GM21381 (cell line): ENCODE data around the gene MRPL27.
"Not testable (repeated sequence)": the region's sequence is repeated elsewhere in the genome, so short reads cannot be mapped to it uniquely, and the experiment has no call there.

Experiments
- ATAC-seq: cut with Tn5 transposase; IDR thresholded peaks from one replicate; pipeline ENCODE4 v1.9.1; 2021; ENCODE audit warnings: mild to moderate bottlenecking, moderate library complexity; ENCODE audit not compliant: unreplicated experiment

MRPL27 gene

DNA sequence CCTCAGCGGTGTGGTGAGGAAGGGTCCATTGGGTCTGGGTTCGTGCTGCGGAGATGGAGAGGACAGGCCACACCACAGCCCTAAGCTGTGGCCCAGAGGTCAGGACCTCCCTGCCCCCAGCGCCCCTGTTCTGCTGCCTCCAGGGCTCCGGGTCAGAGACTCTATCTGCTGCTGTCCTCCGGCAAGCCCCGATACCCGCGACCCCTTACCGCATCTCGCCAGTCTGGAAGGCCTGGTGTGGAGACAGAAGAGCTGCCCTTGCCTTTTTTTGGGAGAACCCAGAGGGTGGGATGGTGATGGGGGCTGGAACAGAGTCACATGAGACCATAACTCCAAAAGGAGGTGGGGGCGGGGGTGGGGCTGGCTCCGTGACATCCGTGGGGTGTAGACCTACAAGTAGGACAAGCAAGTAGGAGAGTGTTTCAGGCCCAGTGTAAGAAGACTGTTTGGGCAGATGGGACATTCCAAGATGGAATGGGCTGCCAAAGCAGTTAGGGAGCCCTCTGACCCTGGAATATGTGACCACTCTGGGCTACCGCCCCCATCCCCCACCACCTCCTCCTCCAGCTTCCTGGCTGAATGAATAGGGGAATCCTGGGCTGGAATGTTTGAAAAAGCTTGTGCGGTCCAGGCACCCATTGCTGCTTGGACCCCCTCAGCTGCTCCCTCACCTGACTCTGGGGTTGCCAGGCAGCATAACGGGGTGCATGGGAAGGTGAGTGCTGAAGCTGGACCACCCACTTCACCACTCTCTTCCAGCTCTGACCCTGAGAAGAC lies 25.7 kb downstream of the MRPL27 start:
- ATAC-seq = no peak

DNA sequence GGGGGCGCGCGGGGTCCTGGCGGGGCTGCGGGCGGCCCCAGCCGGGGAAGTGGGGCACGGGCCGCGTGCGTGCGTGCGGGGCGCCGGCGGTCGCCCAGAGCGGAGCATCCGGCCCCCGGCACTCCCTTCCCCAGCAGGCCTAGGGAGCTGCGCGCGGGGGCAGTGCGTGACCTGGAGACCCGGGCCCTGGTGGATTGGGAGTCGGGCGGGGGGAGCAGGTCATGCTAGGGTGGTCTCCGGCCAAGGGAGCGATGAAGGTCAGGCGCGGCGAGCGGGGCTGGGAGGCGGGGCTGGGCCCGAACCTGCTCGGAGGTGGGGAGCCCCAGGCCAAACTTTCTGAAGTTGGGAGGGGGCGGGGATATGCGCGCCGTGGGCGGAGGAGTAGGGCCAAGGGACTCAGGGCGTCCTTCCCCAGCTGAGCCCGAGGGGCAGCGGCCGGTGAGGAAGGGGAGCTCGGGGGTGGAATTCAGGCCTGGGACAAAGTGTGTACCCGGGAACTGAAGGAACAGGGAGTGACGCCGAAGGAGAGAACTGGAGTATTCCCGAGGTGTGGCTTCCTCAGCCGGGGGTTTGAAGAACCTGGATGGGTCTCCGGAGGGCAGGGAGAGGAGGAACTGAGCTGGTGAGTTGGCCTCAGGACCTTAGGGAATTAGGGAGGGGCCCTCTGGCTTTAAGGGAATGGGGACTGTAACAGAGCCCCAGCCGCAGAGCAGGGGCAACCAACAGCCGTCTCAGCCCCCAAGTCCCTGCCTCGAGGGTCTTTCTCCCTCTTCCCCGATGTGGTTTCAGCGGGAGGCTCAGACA lies 26.5 kb downstream of the MRPL27 start:
- peak; percentile 47 for ATAC-seq

DNA sequence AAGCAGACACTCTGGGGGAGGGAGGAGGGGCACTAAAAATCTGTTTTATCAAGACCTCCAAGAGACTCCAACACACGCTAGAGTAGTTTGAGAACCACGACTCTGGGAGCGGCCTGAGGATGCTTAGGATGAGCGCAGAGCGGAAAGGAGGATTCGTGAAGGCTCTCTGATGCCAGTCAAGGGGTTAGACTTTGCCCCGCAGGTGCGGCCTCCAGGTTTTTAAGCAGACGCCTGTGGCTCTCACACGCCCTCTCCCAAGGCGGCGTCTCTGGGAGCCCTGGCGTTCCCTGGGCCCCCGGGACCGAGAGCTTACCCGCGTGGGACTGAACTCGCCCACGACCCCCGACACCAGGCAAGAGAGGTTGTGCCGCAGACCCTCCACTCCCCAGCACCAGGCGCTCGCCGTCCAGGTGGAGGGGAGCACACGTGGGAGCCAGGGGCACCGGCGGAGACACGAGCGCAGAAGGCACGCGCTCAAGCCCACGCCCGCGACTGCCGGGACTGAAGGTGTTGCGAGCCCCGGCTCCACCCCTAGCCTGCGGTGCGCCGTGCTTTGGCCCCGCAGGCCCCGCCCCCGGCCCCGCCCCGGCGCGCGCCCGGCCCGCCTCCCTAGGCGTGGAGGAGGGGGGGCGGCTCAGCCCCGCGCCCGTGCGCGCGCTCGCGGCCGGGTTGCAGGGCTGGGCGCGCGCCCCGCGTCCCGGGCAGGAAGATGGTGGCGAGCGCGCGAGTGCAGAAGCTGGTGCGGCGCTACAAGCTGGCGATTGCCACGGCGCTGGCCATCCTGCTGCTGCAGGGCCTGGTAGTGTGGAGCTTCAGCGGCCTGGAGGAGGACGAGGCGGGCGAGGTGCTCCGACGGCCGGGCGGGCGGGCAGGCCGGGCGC lies 27.3 kb downstream of the MRPL27 start, which contains the start of gene XYLT2:
Gene XYLT2, plus strand, starts transcription at position 695 of the 881 bp plus-strand sequence. Its CDS starts 15 bp downstream, at position 710.
- ATAC-seq = peak; percentile 81

DNA sequence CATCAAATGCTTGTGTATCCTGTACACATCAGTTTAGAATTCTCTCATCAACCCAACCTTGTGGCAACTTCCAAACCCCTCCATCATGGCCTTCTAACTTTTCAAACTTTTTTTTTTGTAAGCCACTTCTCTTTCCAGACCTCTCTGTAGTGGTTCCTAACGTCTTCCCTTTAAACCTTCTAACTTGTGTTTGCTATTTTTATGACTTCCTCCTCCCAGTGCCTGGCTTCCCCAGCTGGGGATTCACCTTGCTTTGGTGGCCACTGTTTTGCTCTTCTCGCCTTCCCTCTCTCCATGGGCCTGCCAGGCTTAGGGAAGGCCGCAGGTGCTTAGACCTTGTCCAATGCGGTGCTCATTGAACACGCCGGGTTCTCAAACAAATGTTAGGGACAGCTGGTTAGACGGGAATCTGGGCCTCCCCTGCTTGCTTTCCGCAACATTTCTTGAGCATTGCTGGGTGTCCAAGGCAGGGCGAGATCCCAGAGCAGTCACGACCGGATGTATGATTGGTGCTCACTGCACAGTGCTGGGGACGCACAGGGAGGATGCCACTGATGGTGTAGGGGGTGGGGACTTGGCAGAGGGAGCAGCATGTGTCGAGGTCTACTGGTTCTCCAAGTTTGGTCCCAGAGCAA lies 28.1 kb downstream of the MRPL27 start:
- no peak for ATAC-seq

DNA sequence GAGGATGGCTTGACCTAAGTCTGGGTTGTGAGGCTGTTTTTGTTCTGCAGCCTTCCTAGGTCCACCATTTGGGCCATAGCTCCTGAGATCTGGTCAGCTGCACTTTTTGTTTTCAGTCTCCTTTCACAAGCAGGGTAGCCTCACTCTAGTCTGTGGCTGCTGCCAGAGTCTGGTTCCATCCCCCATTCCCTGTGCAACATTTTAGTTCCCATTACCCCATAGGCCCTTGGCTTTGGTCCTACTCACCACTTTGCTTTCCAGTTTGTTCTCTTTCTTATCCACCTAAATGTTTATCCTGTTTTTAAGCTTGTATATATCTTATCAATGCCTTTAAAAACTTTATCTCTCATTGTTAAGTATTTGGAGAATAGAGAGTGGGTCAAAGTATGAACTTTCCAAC lies 33.6 kb downstream of the MRPL27 start:
- no peak for ATAC-seq

DNA sequence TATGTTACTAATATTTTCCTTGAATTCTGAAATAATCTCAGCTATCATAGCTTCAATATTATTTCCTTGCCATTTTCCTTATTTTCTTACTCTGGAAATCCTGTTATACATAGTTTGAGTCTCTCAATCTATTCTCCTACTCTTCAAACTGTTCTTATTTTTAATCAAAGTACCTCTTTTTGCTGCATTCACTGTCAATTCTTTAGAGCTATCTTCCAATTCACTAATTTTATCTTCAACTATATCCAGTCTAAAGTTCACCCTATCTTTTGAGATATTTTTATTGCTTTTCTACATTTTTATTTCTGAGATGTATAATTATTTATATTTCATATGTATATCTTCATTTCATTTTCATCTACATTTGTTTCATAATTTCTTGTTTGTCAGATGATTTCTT lies 34.3 kb downstream of the MRPL27 start:
- no peak for ATAC-seq

DNA sequence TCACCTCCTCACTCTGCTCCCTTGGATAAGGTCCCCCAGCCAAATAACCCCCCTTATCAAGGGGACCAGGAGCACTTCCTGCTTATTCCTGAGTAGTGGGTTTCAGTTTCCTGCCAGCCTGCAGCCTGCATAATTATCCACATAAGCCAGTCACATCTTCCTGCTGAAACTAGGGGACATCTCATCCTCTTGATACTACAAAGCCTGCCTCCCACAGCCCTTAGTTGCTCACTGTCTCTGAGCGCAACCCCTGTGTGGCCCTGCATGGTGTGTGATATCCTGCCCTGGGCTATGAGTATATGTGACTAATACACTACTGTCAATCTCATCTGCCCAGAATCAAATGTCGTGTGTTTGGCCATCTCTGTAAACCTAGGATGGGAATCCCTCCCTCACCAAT lies 35.0 kb downstream of the MRPL27 start:
- ATAC-seq = no peak

DNA sequence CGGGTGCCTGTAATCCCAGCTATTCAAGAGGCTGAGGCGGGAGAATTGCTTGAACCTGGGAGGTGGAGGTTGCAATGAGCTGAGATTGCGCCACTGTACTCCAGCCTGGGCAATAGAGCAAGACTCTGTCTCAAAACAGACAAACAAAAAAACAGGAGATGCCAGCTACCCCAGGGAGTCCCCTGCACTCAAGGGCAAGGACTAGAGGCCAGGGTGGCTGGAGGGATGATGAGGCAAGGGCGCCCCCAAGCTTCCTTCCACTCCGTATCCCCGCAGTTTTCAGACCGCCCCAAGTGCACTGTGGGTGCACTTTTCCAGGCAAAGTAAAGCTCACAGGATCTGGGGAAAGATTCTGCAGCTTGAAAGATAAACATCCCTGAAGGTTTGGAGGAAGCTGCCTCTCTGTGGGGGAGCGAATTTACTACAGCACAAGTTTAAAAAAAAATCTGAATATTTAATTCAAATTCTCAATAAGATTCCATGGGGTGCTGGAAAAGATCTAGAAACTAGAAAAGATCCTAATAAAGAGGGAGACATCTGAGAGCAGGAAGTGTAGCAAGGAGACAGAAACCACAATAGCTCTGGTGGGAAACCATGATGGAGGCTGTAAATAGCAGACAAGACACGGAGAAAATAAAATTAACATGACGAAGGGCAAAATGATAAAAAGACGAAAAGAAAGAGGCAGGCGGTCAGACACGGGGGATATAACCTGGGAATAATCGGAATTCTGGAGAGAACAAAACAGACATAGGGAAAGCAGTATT lies 39.5 kb downstream of the MRPL27 start:
- ATAC-seq = not testable (repeated sequence)

DNA sequence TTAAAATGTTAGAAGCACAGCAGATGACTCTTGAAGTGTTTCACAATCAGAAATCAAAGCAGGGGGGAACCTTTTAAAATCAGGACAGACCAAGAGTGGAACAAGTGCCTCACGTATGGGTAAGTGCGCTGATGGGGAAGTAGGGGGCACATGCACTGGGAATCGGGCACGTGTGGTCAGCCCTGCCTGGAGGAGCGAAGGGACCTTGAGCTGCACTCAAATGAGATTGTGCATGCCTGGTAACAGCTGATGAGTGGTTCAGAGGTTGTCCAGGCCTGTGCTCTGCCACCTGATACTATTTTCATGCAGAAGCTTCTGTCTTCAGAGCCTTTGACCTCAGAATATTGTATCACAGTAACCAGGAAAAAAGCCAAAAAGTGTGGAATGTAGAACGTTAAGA lies 40.8 kb downstream of the MRPL27 start:
- no peak for ATAC-seq

DNA sequence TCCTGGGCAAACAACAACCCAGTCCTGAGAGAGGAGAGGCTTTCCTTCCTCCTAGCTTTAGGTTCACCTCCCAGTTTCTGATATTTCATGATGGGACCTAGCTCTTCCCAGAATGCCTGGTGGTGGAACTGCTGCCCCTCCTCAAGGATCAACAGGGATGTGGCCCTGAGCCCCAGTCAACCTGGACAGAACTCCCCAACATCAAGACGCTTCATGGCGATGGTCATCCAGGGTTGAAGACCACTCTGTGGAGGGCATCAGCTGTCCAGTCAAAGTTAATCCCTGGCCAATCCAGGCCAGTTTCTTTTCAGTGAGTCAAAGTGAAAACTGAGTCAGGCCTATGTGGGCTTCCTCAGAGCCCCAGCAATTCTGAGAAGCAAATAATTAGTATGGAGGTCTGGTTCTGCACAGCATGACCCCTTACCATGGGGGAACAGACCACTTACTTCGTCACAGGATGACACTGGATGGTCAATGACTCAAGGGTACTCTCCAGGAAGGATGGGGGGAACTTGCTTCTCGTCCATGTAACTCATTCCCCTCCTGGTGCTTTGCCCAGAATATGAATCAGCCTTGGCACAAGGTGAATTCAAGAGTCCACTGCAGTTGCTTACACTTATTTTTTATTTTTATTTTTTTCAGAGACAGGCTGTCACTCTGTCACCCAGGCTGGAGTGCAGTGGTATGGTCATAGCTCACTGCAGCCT lies 41.7 kb downstream of the MRPL27 start:
- ATAC-seq = no peak

DNA sequence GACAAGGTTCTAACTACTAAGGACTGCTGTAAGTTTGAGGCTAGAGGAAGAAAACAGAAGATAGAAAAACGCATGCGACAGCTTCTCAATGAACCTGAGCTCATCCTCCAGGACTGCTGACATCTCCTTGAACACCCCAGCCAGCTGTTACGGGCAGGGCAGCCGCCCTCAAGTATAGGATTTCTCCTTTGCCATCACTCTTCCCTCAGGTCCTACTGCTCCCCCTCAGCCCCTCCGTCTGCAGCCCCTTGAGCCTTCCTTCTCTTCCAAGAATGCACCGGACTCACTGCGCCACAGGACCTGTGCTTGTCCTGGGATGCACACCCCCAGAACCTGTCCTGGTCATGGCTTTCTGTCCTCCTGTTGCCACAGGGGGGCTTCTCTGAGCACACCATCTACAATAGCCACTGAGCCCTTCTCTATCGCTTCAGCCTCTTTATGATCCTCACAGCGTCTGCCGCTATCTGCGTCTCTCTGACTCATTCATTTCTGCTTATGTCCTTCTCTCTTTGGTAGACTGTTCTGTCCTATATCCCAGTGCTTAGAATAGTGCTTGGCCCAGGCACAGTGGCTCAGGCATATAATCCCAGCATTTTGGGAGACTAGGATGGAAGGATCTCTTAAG lies 42.7 kb downstream of the MRPL27 start:
- ATAC-seq = no peak

DNA sequence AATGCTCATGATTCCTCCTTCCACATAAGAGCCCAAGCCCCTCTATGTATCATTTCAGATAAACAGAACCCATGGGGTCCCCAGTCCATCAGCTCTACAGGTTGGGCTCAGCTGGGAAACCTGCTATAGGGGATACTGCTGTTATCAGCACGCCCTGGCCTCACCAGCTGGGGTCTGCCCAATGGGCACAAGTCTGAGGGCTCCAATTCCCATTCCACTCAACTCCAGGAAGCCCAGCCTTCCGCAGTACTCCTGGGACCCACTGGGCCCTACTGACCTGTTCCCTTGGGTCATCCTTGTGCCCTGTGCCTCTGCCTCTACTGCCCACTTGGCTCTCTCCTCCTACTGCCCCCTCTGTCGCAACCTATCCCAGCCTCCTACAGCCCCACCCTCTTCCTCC lies 43.3 kb downstream of the MRPL27 start:
- no peak for ATAC-seq

DNA sequence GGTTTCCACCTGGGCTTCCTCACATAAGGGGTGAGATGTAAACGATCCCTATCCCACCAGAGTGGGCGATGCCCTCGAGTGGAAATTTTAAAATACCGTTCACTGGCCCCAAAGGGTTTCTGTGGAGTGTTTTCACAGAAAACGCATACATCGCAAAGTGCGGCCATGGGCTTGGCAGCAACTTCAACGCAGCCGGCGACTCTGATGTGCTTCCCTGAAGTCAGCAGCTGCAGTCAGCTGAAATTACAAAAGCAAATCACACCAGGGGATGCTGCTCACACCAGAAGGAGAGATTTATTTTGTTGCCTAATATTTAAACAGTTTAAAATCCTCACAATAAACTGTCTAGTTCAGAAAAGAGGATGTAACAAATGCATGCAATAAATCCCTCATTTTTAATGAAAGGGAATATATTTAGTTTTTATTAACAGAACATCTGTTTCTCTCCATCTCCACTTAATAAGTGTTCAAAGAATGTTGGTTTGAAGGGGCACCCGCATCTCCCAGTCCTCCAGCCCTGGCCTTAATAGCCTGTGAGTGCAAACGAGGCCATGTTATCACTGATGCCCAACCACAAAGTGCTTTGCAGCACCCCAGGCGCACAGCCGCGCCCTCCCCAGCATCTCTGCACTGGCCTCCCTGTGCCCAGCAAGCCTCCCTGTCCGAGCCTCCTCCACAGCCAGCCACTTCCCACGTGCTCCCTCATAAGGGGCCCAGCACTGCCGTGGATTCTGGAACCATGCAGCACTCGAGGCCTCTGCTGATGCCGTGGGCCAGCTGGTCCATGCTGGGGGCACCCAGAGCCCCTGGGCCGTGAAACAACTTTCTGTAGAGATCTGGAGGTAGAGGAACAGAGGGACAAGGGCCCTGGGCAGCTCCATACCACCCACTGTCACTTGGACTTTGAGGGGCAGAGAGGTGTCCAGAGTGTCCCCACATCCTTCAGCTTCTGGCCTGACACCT lies 44.3 kb downstream of the MRPL27 start:
- ATAC-seq = no peak

DNA sequence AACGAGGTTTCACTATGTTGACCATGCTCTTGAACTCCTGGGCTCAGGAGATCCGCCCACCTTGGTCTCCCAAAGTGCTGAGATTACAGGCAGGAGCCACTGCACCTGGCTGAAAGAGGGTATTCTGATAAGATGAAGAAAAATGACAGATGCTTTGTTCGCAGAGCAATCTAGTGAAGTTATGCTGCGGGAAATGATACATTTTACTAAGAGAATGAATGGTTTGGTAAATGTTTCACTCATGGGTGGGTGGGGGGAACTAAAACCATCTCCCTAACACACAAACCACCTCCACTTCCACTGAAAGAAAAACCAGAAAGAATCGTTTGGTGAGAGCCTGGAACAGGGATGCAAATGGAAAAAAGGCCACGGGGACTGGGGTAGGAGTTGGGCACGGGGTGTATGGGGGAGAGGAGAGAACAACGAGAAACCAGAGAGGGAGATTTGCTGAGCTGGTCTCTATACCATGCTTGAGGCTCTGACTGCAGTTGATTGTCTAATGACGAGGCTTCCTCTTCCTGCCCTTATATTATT lies 46.1 kb downstream of the MRPL27 start:
- ATAC-seq = no peak

DNA sequence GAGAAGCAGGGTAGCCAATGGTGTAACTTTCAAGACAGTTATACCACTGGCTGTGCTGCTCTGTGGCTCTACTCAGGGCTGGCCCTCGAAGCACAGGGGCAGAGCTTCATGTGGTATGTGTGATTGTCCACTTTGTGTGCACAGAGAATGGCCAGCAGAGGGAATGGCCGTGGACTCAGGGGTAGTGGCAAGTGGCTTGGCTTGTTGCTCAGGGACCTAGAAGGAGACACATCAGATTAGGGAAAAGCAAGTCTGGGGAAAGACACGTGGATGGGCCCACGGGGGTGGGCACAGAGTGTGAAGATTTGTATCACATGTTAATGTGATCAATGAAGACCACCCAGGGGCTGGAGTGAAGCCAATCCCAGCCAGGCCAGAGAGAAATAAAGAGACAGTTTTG lies 47.1 kb downstream of the MRPL27 start:
- ATAC-seq = no peak

DNA sequence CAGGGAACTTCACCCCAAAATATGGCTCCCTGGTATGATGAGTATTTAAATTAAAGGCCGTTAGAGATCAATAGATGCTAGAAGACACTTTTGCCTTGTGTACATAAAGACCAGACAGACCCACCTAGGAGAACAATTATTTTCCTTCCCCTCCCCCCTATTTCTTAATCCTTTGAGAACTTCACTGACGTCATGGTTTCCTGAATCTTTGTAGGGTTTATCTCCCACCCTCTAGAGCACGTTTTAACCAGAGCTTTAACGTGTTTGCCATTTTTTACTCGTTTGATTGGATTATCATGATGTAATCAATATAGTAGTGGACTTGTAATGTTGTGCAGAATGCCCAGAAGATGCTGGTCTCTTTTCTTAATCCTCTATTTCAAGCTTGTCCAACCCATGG lies 49.9 kb downstream of the MRPL27 start:
- ATAC-seq = no peak

DNA sequence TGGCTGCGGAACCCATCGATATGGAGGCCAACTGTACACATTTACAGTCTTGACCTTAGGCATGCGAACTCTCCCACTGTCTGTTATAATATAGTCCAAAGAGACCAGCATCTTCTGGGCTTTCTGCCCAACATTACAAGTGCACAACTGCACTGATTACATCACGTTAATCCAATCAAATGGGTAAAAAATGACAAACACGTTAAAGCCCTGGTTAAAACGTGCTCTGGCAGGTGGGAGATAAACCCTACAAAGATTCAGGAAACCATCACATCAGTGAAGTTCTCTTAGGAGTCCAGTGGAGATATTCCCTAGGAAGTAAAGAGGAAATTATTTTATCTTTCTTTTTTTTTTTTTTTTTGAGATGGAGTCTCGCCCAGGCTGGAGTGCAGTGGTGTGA lies 50.7 kb downstream of the MRPL27 start:
- ATAC-seq = no peak
